DND-41 (cell line): ENCODE measurements around the gene EPHA8.

Source experiments
- CTCF ChIP-seq: IDR thresholded peaks from 2 replicates; pipeline ENCODE4 v1.5.1; 2012; ENCODE audit warnings: borderline replicate concordance, low read length, moderate library complexity, mild to moderate bottlenecking; ENCODE audit not compliant: poor library complexity, severe bottlenecking; ENCODE audit errors: extremely low read depth
- EZH2 ChIP-seq: IDR thresholded peaks from 3 replicates; pipeline ENCODE4 v1.6.1; 2012; ENCODE audit warnings: borderline replicate concordance, low read depth, mild to moderate bottlenecking, moderate library complexity, low read length, inconsistent platforms; ENCODE audit not compliant: severe bottlenecking

- TF ChIP-seq CTCF (no peak), EZH2 (no peak)
Measured at GRCh38 chr1:22598736-22599135, 35.4 kb downstream of the EPHA8 start.
